Transverse colon (tissue), 4 donors: ENCODE results near the gene CRY1. TPM values are rescaled to one million over a fixed set of nuclear protein-coding genes. Genes with fewer than 3 reads are reported as not detected.
A peak's percentile ranks its signal among the peaks of the same experiment; 100 is the strongest.

Experiments
- DNase-seq: peaks from one replicate; pipeline ENCODE4 v3.0.0-alpha.2; 2019
- H3K27ac ChIP-seq, 4 donors: fragments of 200-600 bp; sonication (generic); 2 replicates each; pipeline ENCODE4 v1.5.1; 2016 to 2018; ENCODE audit warnings: inconsistent platforms in 4 of 4
- H3K27me3 ChIP-seq: fragments of 200-600 bp; sonication (generic); 2 replicates; pipeline ENCODE4 v1.5.1; 2017; ENCODE audit warnings: inconsistent platforms
- H3K36me3 ChIP-seq, 4 donors: fragments of 200-600 bp; sonication (generic); 2 replicates each; pipeline ENCODE4 v1.5.1; 2017 to 2019; ENCODE audit warnings: inconsistent platforms in 4 of 4
- H3K4me1 ChIP-seq, 4 donors: fragments of 200-600 bp; sonication (generic); 2 replicates each; pipeline ENCODE4 v1.5.1; 2017 to 2020; ENCODE audit warnings: inconsistent platforms in 4 of 4
- H3K4me3 ChIP-seq, 4 donors: fragments of 200-600 bp; sonication (generic); 1 replicate in 1 of 4; 2 replicates in 3 of 4; pipeline versions ENCODE4 v1.5.1 to v1.6.1; 2017 to 2019; ENCODE audit warnings: inconsistent platforms in 4 of 4
- H3K9me3 ChIP-seq, 2 donors: fragments of 200-600 bp; sonication (generic); 2 replicates each; pipeline ENCODE4 v1.5.1; 2017 to 2019; ENCODE audit warnings: inconsistent platforms in 2 of 2
- CTCF ChIP-seq, 5 experiments: fragments of 200-600 bp in 3 of 5; fragments of 450-650 bp in 2 of 5; sonication (generic) in 3 of 5; IDR thresholded peaks; 1 replicate in 2 of 5; 2 replicates in 3 of 5; pipeline ENCODE4 v1.5.1; 2016 to 2017; ENCODE audit warnings: antibody characterized with exemption in 5 of 5, inconsistent platforms in 3 of 5, mild to moderate bottlenecking in 2 of 5, moderate library complexity in 1 of 5
- EP300 ChIP-seq: sonication (generic); formaldehyde crosslinking; IDR thresholded peaks from one replicate; pipeline ENCODE4 v1.6.1; 2017; ENCODE audit warnings: antibody characterized with exemption, low read depth
- POLR2A ChIP-seq: fragments of 450-650 bp; IDR thresholded peaks from one replicate; pipeline ENCODE4 v1.6.1; 2016; ENCODE audit warnings: antibody characterized with exemption, mild to moderate bottlenecking, moderate library complexity
- POLR2AphosphoS5 ChIP-seq, 3 donors: sonication (generic); formaldehyde crosslinking; IDR thresholded peaks; one replicate each; pipeline ENCODE4 v1.6.1; 2016; ENCODE audit warnings: antibody characterized with exemption in 3 of 3
- WGBS, 2 donors: methylation state at CpG; one replicate each; pipeline ENCODE4 v1.1.5; 2018; ENCODE audit warnings: low coverage in 1 of 2; 5-methylcytosine and 5-hydroxymethylcytosine counted together
- in situ Hi-C, 4 donors: fragments of 200-750 bp; cut with MboI; loops; one replicate each; pipeline versions ENCODE4 v1.15.0 to v1.15.1; 2017; ENCODE audit warnings: low sequenced_read_pairs in 3 of 4, low pct_ligation_motif_present in 1 of 4, low pct_unique_long_range_greater_than_20kb in 1 of 4
- intact Hi-C: fragments of 100-400 bp; cut with DNase I; formaldehyde crosslinking; loops from one replicate; pipeline ENCODE4 v1.15.1; 2023; ENCODE audit warnings: low total_unique reads
- total RNA-seq, 4 donors: library from RNA; depleted of rRNA; stranded (reverse); fragments of >200 nt; gene quantifications; one replicate each; pipeline ENCODE4 v1.1.0, GENCODE V29; 2016

CRY1 gene
- total RNA-seq, 4 donors from 2014 or later: 10.1 to 71.8 (median 21.0) TPM

- no peak for DNase-seq
- Histone ChIP-seq H3K4me1 (no peaks in the 10 kb centered on the region), H3K27ac (peak overlapping the region in 3 of 4 donors; percentile 7 to 18 (median 10)), H3K27me3 (no peaks in the 10 kb centered on the region), H3K9me3 (no peaks in the 10 kb centered on the region), H3K4me3 (no peak overlapping the region), H3K36me3 (peaks cover 0 to 15% (median 3%) of the 10 kb centered on the region in 4 donors)
- intact Hi-C loops (no loop called here), in situ Hi-C loops (no loop called here)
- 53 to 63% methylated on average over 2 of the region's 2 CpGs for WGBS, 2 donors
- TF ChIP-seq POLR2AphosphoS5 (IDR thresholded peaks at IDR 0.05) (no peak), CTCF (IDR thresholded peaks at IDR 0.05) (no peak), POLR2A (no peak), EP300 (no peak)
Measured at GRCh38 chr12:106994579-106995220, 98.6 kb downstream of the CRY1 start.

DNA sequence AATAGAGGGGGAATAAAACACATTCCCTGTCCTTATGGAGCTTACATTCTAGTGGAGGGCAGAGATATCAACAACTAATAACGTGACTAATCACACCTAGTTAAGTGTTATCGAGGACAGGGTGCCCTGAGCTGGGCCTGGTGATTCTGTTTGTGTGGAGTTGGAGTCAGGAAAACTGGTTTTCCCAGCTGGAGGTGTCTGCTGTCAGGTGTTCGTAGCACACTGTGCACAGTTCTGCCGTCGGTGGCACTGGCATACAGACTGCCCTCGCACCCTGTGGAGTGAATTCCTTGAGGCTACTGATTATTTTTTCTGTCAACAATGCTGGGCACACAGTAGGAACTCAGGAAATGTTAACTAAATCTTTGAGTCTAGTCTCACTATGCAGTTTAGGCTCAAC lies 105.5 kb downstream of the CRY1 start:
- no peak for TF ChIP-seq CTCF (IDR thresholded peaks at IDR 0.05)
- no peak for TF ChIP-seq POLR2AphosphoS5 (IDR thresholded peaks at IDR 0.05)
- no peak for TF ChIP-seq EP300
- TF ChIP-seq POLR2A: no peak
- Histone ChIP-seq H3K27ac (peak overlapping the region; percentile 88 to 92 (median 90)), H3K4me3 (no peak overlapping the region), H3K27me3 (no peaks in the 10 kb centered on the region), H3K4me1 (peaks cover 5 to 30% (median 17%) of the 10 kb centered on the region in 4 donors), H3K9me3 (no peaks in the 10 kb centered on the region), H3K36me3 (no peaks in the 10 kb centered on the region)
- intact Hi-C loops (no loop called here), in situ Hi-C loops (no loop called here)
- WGBS, 2 donors: 40 to 57% methylated on average over 1 to 6 of the region's 6 CpGs
- DNase-seq: no peak

GRCh38 chr12:106986625-106987389 lies 106.5 kb downstream of the CRY1 start, which contains the start of gene MTERF2:
TSS of gene MTERF2 (minus strand) at chr12:106987146. CDS start at chr12:106978714, 8,432 bp downstream.
- H3K36me3 ChIP-seq: no peaks in the 10 kb centered on the region
- DNase-seq: peak; percentile 92
- no peaks in the 10 kb centered on the region for H3K27me3 ChIP-seq
- peak; percentile 68 for TF ChIP-seq POLR2A
- peak in 2 of 5 experiments; percentile 4 to 26 for TF ChIP-seq CTCF (IDR thresholded peaks at IDR 0.05)
- TF ChIP-seq EP300: no peak
- TF ChIP-seq POLR2AphosphoS5 (IDR thresholded peaks at IDR 0.05): peak; percentile 75 to 85 (median 85)
- 0% methylated on average over 5 to 37 of the region's 50 CpGs for whole genome bisulfite sequencing, 2 donors
- peaks cover 5 to 30% (median 17%) of the 10 kb centered on the region in 4 donors for H3K4me1 ChIP-seq
- H3K4me3 ChIP-seq: peak within 1 kb of the TSS; percentile 49 to 78 (median 60)
- in situ Hi-C loops: no loop called here
- intact Hi-C loops: no loop called here
- peak within 1 kb of the TSS; percentile 88 to 92 (median 90) for H3K27ac ChIP-seq
- H3K9me3 ChIP-seq: no peaks in the 10 kb centered on the region

GRCh38 chr12:106986135-106986534 lies 107.2 kb downstream of the CRY1 start:
- H3K4me3 ChIP-seq: peak overlapping the region; percentile 49 to 78 (median 60)
- no peaks in the 10 kb centered on the region for H3K27me3 ChIP-seq
- TF ChIP-seq POLR2A: no peak
- H3K4me1 ChIP-seq: peaks cover 5 to 30% (median 17%) of the 10 kb centered on the region in 4 donors
- 35% methylated on average over 3 to 4 of the region's 4 CpGs for WGBS, 2 donors
- no peaks in the 10 kb centered on the region for H3K9me3 ChIP-seq
- intact Hi-C loops (no loop called here), in situ Hi-C loops (no loop called here)
- H3K27ac ChIP-seq: peak overlapping the region; percentile 88 to 92 (median 90)
- no peak for DNase-seq
- H3K36me3 ChIP-seq: no peaks in the 10 kb centered on the region
